Measurements from ENCODE around the gene SDSL.

GRCh38 chr12:113479216-113479589 is 57.0 kb downstream of the SDSL start:
- no peak for TF ChIP-seq CTCF (conservative IDR thresholded peaks at IDR 0.05; ENCODE audit: low read length)
- TF ChIP-seq EZH2phosphoT487 (IDR thresholded peaks at IDR 0.05; ENCODE audit: borderline replicate concordance), result no peak

Data from Loucy (cell line).